GM18526 (cell line): ENCODE measurements around the gene SYCP3.

Source experiments
- POLR2A ChIP-seq: IDR thresholded peaks from 3 replicates; pipeline ENCODE4 v1.6.1; 2011; ENCODE audit not compliant: insufficient read length; ENCODE audit errors: extremely low read depth

Gene SYCP3

GRCh38 chr12:101743242-101743641 is 4.0 kb upstream of the SYCP3 start:
- TF ChIP-seq POLR2A, result no peak

DNA sequence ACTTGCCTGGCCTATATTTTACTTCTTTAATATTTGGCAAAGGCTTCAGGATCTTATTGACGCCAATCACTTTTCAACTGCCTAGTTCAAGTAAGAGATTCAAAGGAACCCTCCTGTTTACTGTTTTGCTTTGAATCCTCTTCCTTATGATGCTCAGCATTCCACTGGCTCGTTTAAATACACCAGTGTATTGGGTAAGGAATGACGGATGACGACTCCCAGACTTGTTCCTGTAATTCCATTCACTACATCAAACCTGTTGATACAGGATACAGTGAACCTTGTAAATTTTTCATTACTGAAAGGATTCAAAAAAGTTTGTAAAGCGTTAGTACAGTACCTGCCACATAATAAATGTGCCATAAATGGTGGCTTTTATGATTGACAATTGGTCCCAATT is 1.7 kb upstream of the SYCP3 start:
- no peak for TF ChIP-seq POLR2A

DNA sequence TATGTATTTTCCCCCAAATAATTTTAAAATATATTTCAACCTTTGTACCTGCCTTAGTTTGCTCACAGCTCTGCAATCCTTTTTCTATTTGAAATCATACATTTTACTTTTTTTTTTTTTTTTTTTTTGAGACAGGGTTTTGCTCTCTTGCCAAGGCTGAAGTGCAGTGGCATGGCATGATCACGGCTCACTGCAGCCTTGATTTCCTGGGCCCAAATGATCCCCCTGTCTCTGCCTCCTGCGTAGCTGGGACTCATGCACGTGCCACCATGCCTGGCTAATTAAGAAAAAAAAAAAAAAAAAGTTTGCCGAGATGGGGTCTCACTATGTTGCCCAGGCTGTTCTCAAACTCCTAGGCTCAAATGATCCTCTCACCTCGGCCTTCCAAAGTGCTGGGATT is 1.3 kb upstream of the SYCP3 start:
- TF ChIP-seq POLR2A, result no peak

- no peak for TF ChIP-seq POLR2A
Measured at GRCh38 chr12:101737476-101737875, 1.8 kb downstream of the SYCP3 start.

GRCh38 chr12:101733166-101733565 is 6.1 kb downstream of the SYCP3 start:
- TF ChIP-seq POLR2A, result no peak

- TF ChIP-seq POLR2A, result no peak
Measured at GRCh38 chr12:101732318-101732717, 6.9 kb downstream of the SYCP3 start.

GRCh38 chr12:101729842-101730241 is 9.4 kb downstream of the SYCP3 start:
- TF ChIP-seq POLR2A, result no peak

- no peak for TF ChIP-seq POLR2A
Measured at GRCh38 chr12:101727098-101727497, 12.2 kb downstream of the SYCP3 start.

- TF ChIP-seq POLR2A, result no peak
Measured at GRCh38 chr12:101722392-101722791, 16.9 kb downstream of the SYCP3 start.

DNA sequence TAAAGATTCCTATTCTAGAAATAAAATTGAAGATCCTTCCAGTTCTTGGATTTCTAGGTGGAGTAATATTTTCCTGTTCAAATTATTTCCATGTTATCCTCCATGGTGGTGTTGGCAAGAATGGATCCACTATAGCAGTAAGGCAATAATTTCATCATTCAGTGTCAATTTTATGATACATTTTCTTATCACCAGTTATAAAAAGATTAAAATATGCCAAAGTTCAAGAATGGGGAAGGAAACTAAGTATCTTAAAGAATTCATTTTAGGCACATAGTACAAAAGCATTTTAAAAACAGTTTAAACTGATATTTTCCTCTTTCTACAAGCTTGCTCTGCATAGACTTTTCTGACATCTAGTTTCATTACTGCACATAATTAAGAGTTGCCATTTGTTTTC is 19.1 kb downstream of the SYCP3 start:
- TF ChIP-seq POLR2A, result no peak

GRCh38 chr12:101719566-101719965 is 19.7 kb downstream of the SYCP3 start:
- no peak for TF ChIP-seq POLR2A

GRCh38 chr12:101714877-101715444 is 24.3 kb downstream of the SYCP3 start:
- TF ChIP-seq POLR2A, result no peak

GRCh38 chr12:101713930-101714329 is 25.3 kb downstream of the SYCP3 start:
- no peak for TF ChIP-seq POLR2A

GRCh38 chr12:101713059-101713682 is 26.1 kb downstream of the SYCP3 start:
- no peak for TF ChIP-seq POLR2A

- TF ChIP-seq POLR2A, result no peak
Measured at GRCh38 chr12:101710288-101710687, 29.0 kb downstream of the SYCP3 start.

GRCh38 chr12:101707131-101707782 is 32.0 kb downstream of the SYCP3 start:
- no peak for TF ChIP-seq POLR2A

- TF ChIP-seq POLR2A, result no peak
Measured at GRCh38 chr12:101706403-101706802, 32.9 kb downstream of the SYCP3 start.
